Measurements from ENCODE around the gene HOXA3. TPM values are rescaled to one million over a fixed set of nuclear protein-coding genes. Genes with fewer than 3 reads are reported as not detected.

Gene HOXA3
- total and polyA plus RNA-seq, 4 donors: 6.2 to 36.9 (median 19.0) TPM

DNA sequence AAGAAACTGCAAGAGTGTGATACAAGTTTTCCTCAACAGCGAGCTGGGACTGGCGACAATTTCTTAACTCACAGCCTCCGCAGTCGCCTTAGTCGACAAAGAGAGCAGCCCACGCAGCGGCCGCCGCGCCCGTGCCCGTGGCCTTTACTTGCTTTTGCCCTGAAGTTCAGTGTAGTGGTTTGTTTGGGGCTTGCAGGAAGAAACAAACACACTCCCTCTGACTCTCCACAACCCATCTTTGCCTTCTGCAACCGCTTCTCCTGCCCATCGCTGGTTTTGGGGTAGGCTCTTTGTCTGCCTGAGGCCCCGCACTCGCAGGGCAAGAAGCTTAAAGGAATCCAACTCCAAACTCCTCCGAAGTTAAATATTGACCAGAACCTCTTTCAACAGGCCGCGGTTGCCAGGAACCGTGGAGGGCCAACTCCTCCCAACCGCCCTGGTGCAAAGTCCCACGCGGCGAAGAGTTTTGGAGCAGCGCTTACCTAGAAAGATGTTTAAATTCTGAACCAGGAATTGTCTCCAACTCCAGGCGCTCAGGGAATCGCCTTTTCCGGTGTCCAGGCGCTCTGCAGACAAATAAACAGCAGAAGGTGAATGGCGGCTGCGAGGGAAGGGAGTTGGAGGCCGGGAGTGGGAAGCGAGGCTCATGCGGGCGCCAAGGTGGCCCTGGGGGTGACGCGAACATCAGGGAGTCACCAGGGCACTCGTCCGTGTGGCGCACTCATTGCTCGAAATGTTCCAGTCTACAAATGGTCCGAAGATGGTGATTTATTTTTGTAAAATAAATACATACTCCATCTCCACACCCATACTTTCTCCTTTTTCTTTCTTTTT lies 30.1 kb downstream of the HOXA3 start:
- Histone ChIP-seq H3K9me3 (ENCODE audit: control insufficient read depth, insufficient read depth, low read length) (no peaks in the 10 kb centered on the region), H3K4me1 (ENCODE audit: control insufficient read depth, insufficient read depth, low read length) (peaks cover 73% of the 10 kb centered on the region), H3K4me3 (ENCODE audit: low read depth, low read length) (peak overlapping the region; percentile 46), H3K36me3 (ENCODE audit: control insufficient read depth, insufficient read depth, low read length) (peaks cover 25% of the 10 kb centered on the region), H3K27ac (ENCODE audit: low read depth, low read length) (peak overlapping the region; percentile 98), H3K27me3 (ENCODE audit: control insufficient read depth, insufficient read depth, low read length) (peaks cover 12% of the 10 kb centered on the region)
- WGBS (ENCODE audit: insufficient coverage): 19% methylated on average over 25 of the region's 42 CpGs
- DNase-seq (ENCODE audit: low read depth in 4 of 6, low spot score in 6 of 6): peak in 1 of 6 donors; percentile 74

GRCh38 chr7:27121684-27122076 lies 30.7 kb downstream of the HOXA3 start:
- Histone ChIP-seq H3K36me3 (ENCODE audit: control insufficient read depth, insufficient read depth, low read length) (peaks cover 28% of the 10 kb centered on the region), H3K4me3 (ENCODE audit: low read depth, low read length) (peak overlapping the region; percentile 46), H3K27ac (ENCODE audit: low read depth, low read length) (peak overlapping the region; percentile 98), H3K27me3 (ENCODE audit: control insufficient read depth, insufficient read depth, low read length) (peaks cover 17% of the 10 kb centered on the region), H3K4me1 (ENCODE audit: control insufficient read depth, insufficient read depth, low read length) (peaks cover 78% of the 10 kb centered on the region), H3K9me3 (ENCODE audit: control insufficient read depth, insufficient read depth, low read length) (no peaks in the 10 kb centered on the region)
- WGBS (ENCODE audit: insufficient coverage): 14% methylated on average over 7 of the region's 7 CpGs
- DNase-seq (ENCODE audit: low read depth in 4 of 6, low spot score in 6 of 6): no peak

DNA sequence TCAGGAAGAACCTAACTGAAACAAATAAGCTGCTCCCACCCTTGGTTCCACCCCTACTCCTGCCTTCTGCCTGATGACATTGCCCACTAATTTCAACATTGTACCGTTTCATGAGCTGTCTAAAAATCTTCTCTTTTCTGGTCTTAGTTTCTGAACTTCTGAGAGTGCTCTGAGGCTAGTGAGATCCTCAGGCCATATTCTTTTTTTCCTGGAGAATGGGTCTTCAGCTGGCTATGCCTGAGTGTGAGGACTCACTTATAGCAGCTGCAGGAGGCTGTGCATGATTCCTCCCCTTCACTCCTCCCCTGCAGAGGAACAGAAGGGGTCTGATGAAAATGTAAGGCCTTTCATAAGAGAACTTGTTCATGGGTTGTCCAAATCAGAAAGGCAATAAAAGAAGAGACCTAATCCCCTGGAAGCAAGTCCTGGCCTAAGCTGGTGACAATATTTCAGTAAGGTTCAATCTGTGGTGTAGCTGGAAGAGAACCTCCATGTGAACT lies 32.9 kb downstream of the HOXA3 start:
- WGBS (ENCODE audit: insufficient coverage): no CpG with 5 or more reads among the region's 1 CpG
- Histone ChIP-seq H3K36me3 (ENCODE audit: control insufficient read depth, insufficient read depth, low read length) (peaks cover 36% of the 10 kb centered on the region), H3K9me3 (ENCODE audit: control insufficient read depth, insufficient read depth, low read length) (no peaks in the 10 kb centered on the region), H3K4me1 (ENCODE audit: control insufficient read depth, insufficient read depth, low read length) (peaks cover 78% of the 10 kb centered on the region), H3K27ac (ENCODE audit: low read depth, low read length) (peak overlapping the region; percentile 98), H3K4me3 (ENCODE audit: low read depth, low read length) (peak overlapping the region; percentile 16), H3K27me3 (ENCODE audit: control insufficient read depth, insufficient read depth, low read length) (peaks cover 11% of the 10 kb centered on the region)
- DNase-seq (ENCODE audit: low read depth in 4 of 6, low spot score in 6 of 6): no peak

DNA sequence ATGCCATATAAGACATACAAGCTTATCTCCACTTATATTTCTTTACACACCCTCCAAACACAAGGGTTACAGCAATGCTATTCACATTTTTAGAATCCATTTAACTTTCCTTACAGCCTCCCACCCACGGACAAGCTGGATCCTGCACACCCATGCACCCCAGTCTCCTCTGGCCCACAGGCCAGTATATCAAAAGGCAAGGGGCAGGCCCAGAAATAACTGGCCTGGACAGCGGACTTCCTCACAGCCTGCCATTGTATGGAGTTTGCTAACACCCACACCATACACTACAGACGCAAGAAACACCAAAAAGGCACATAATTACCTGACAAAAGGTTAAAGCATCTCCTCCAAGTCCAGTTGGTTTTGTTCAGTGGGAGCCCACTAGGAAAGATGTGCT lies 33.8 kb downstream of the HOXA3 start:
- Histone ChIP-seq H3K4me1 (ENCODE audit: control insufficient read depth, insufficient read depth, low read length) (peaks cover 69% of the 10 kb centered on the region), H3K36me3 (ENCODE audit: control insufficient read depth, insufficient read depth, low read length) (peaks cover 30% of the 10 kb centered on the region), H3K9me3 (ENCODE audit: control insufficient read depth, insufficient read depth, low read length) (no peaks in the 10 kb centered on the region), H3K27me3 (ENCODE audit: control insufficient read depth, insufficient read depth, low read length) (peaks cover 11% of the 10 kb centered on the region), H3K27ac (ENCODE audit: low read depth, low read length) (peak overlapping the region; percentile 98), H3K4me3 (ENCODE audit: low read depth, low read length) (peak overlapping the region; percentile 65)
- DNase-seq (ENCODE audit: low read depth in 4 of 6, low spot score in 6 of 6): no peak
- WGBS (ENCODE audit: insufficient coverage): 39% methylated on average over 2 of the region's 3 CpGs

GRCh38 chr7:27117887-27118491 lies 34.4 kb downstream of the HOXA3 start:
- Histone ChIP-seq H3K4me1 (ENCODE audit: control insufficient read depth, insufficient read depth, low read length) (peaks cover 67% of the 10 kb centered on the region), H3K27ac (ENCODE audit: low read depth, low read length) (peak overlapping the region; percentile 98)

GRCh38 chr7:27116962-27117886 lies 35.2 kb downstream of the HOXA3 start:
- peak overlapping the region; percentile 98 for H3K27ac ChIP-seq (ENCODE audit: low read depth, low read length)
- peak overlapping the region; percentile 65 for H3K4me3 ChIP-seq (ENCODE audit: low read depth, low read length)
- H3K4me1 ChIP-seq (ENCODE audit: control insufficient read depth, insufficient read depth, low read length): peaks cover 60% of the 10 kb centered on the region
- peaks cover 26% of the 10 kb centered on the region for H3K36me3 ChIP-seq (ENCODE audit: control insufficient read depth, insufficient read depth, low read length)
- 16% methylated on average over 11 of the region's 12 CpGs for WGBS (ENCODE audit: insufficient coverage)
- peak in 1 of 6 donors; percentile 74 for DNase-seq (ENCODE audit: low read depth in 4 of 6, low spot score in 6 of 6)
- peaks cover 11% of the 10 kb centered on the region for H3K27me3 ChIP-seq (ENCODE audit: control insufficient read depth, insufficient read depth, low read length)
- H3K9me3 ChIP-seq (ENCODE audit: control insufficient read depth, insufficient read depth, low read length): no peaks in the 10 kb centered on the region

More at GRCh38 chr7:27117887-27118491, 34.4 kb downstream of the HOXA3 start:
- peak in 1 of 6 donors; percentile 84 for DNase-seq (ENCODE audit: low read depth in 4 of 6, low spot score in 6 of 6)
- Histone ChIP-seq H3K27me3 (ENCODE audit: control insufficient read depth, insufficient read depth, low read length) (peaks cover 11% of the 10 kb centered on the region), H3K36me3 (ENCODE audit: control insufficient read depth, insufficient read depth, low read length) (peaks cover 30% of the 10 kb centered on the region), H3K4me3 (ENCODE audit: low read depth, low read length) (peak overlapping the region; percentile 65), H3K9me3 (ENCODE audit: control insufficient read depth, insufficient read depth, low read length) (no peaks in the 10 kb centered on the region)
- 41% methylated on average over 4 of the region's 19 CpGs for WGBS (ENCODE audit: insufficient coverage)

- peaks cover 56% of the 10 kb centered on the region for H3K4me1 ChIP-seq (ENCODE audit: control insufficient read depth, insufficient read depth, low read length)
- peaks cover 11% of the 10 kb centered on the region for H3K27me3 ChIP-seq (ENCODE audit: control insufficient read depth, insufficient read depth, low read length)
- DNase-seq (ENCODE audit: low read depth in 4 of 6, low spot score in 6 of 6): peak in 1 of 6 donors; percentile 88
- H3K36me3 ChIP-seq (ENCODE audit: control insufficient read depth, insufficient read depth, low read length): peaks cover 22% of the 10 kb centered on the region
- WGBS (ENCODE audit: insufficient coverage): 26% methylated on average over 7 of the region's 20 CpGs
- no peaks in the 10 kb centered on the region for H3K9me3 ChIP-seq (ENCODE audit: control insufficient read depth, insufficient read depth, low read length)
- peak overlapping the region; percentile 98 for H3K27ac ChIP-seq (ENCODE audit: low read depth, low read length)
- H3K4me3 ChIP-seq (ENCODE audit: low read depth, low read length): peak overlapping the region; percentile 65
These were observed 36.1 kb downstream of the HOXA3 start for GRCh38 chr7:27116031-27116961.

- Histone ChIP-seq H3K27ac (ENCODE audit: low read depth, low read length) (peak overlapping the region; percentile 98), H3K27me3 (ENCODE audit: control insufficient read depth, insufficient read depth, low read length) (peaks cover 9% of the 10 kb centered on the region), H3K4me3 (ENCODE audit: low read depth, low read length) (peak overlapping the region; percentile 65), H3K9me3 (ENCODE audit: control insufficient read depth, insufficient read depth, low read length) (no peaks in the 10 kb centered on the region), H3K4me1 (ENCODE audit: control insufficient read depth, insufficient read depth, low read length) (peaks cover 58% of the 10 kb centered on the region), H3K36me3 (ENCODE audit: control insufficient read depth, insufficient read depth, low read length) (peaks cover 23% of the 10 kb centered on the region)
- peak in 2 of 6 donors; percentile 74 to 90 for DNase-seq (ENCODE audit: low read depth in 4 of 6, low spot score in 6 of 6)
- WGBS (ENCODE audit: insufficient coverage): 10% methylated on average over 31 of the region's 45 CpGs
These were observed 37.0 kb downstream of the HOXA3 start for GRCh38 chr7:27115221-27116026.

All from spinal cord (tissue), 10 donors.